ENCODE measurements around the gene PARVA. TPM values are rescaled to one million over a fixed set of nuclear protein-coding genes. Genes with fewer than 3 reads are reported as not detected.
A peak's percentile ranks its signal among the peaks of the same experiment; 100 is the strongest.

The PARVA gene
- total RNA-seq, 1 experiment from 2014 or later = 18.1 TPM

DNA sequence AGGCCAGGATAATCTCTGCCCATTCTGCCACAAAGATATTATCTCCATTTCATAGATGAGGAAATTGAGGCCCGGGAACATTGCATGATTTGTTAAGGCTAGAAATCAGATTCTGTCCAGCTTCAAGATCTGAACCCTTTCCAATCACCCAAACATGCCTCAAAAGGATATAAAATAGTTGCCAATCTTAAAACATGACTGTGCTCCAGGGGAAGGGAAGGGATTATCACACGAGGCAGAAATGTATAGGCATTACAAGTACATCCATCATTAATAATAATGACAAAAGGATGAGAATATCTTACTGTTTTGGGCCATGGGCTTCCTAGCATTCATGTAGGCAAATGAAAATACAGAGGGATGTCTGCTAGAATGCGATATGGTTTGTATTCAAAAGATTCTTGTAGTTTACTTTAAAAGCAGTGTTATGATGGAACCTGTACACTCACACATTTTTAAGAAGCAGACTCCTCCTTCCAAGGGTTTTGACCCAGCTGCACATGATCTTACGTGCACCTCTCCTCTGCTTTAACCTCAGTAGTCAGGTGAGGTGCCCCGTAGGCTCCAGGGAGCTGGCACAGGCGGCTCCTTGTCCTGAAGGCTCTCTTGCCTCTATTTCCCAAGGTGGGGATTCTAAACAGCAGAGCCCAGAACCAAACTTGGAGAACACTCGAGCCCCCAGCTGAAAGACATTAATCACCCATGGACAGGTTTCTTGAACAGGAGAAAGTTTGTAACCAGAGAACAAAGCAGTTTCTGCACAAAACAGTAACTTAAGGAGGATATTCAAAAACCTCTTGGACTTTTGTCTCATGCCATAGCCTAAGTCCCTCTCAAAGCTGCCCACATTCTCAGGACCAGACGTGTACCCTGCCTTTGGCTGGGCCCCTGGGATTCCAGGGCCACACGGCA lies 36.0 kb downstream of the PARVA start:
- no peak overlapping the region for H3K9ac ChIP-seq (ENCODE audit: extremely low read depth, insufficient read length, low read length)
- no peak overlapping the region for H3K23ac ChIP-seq (ENCODE audit: insufficient read length, low read depth, low read length)
- DNase-seq = no peak
- H3K18ac ChIP-seq (ENCODE audit: insufficient read length, low read depth, low read length) = no peak overlapping the region
- H2AFZ ChIP-seq (ENCODE audit: low read length) = no peak overlapping the region
- no peaks in the 10 kb centered on the region for H3K79me2 ChIP-seq (ENCODE audit: insufficient read depth, low read length)
- H2BK20ac ChIP-seq (ENCODE audit: low read depth, low read length, poor library complexity, severe bottlenecking) = no peak overlapping the region
- no peak overlapping the region for H2BK15ac ChIP-seq (ENCODE audit: low read depth, low read length)
- Mint-ChIP-seq H3K36me3 (ENCODE audit: insufficient read depth in 1 of 3, low read depth in 3 of 3) (no peaks in the 10 kb centered on the region), H3K4me3 (no peak overlapping the region), H3K9me3 (no peaks in the 10 kb centered on the region), H3K27ac (peak overlapping the region in 2 of 3 experiments; percentile 40 to 89; a peak in 2 of 7 replicates), H3K4me1 (peaks cover 27 to 49% of the 10 kb centered on the region in 2 experiments), H3K27me3 (ENCODE audit: low read depth) (no peaks in the 10 kb centered on the region)
- H3K4me1 ChIP-seq (ENCODE audit: insufficient read depth, low read length) = peaks cover 5% of the 10 kb centered on the region; the same call in 1 of the 2 replicates
- H3K56ac ChIP-seq (ENCODE audit: insufficient read length, low read depth, low read length) = no peak overlapping the region
- no peak overlapping the region for H3K4me2 ChIP-seq (ENCODE audit: insufficient read depth, insufficient read length, low read length)
- no CpG with 5 or more reads among the region's 9 CpGs for WGBS (ENCODE audit: extremely low coverage, insufficient read length, low lambda C conversion rate)
- H2BK120ac ChIP-seq (ENCODE audit: low read depth, low read length, poor library complexity, severe bottlenecking) = no peak overlapping the region
- no peaks in the 10 kb centered on the region for H3K27me3 ChIP-seq (ENCODE audit: insufficient read depth, low read length)
- H3K27ac ChIP-seq (ENCODE audit: insufficient read length, low read depth, low read length) = no peak overlapping the region
- no peak overlapping the region for H4K91ac ChIP-seq (ENCODE audit: insufficient read length, low read depth, low read length)
- no peak overlapping the region for H3K14ac ChIP-seq (ENCODE audit: insufficient read depth, low read length)
- H4K20me1 ChIP-seq (ENCODE audit: control insufficient read depth, insufficient read depth, insufficient read length) = no peaks in the 10 kb centered on the region
- no peaks in the 10 kb centered on the region for H3K9me3 ChIP-seq (ENCODE audit: control insufficient read depth, low read depth, low read length)
- H3K23me2 ChIP-seq (ENCODE audit: insufficient read length, low read depth, low read length, poor library complexity, severe bottlenecking) = no peaks in the 10 kb centered on the region
- no peak overlapping the region for H2AK5ac ChIP-seq (ENCODE audit: insufficient read length, low read length)
- H3K4ac ChIP-seq (ENCODE audit: low read depth, low read length) = no peak overlapping the region
- H2BK12ac ChIP-seq (ENCODE audit: insufficient read length, low read depth, low read length) = no peak overlapping the region
- H3T11ph ChIP-seq (ENCODE audit: low read length) = no peak overlapping the region
- H4K8ac ChIP-seq (replicated peaks; ENCODE audit: insufficient read length, low read depth, low read length) = no peak overlapping the region
- TF ChIP-seq, protein P1, sequence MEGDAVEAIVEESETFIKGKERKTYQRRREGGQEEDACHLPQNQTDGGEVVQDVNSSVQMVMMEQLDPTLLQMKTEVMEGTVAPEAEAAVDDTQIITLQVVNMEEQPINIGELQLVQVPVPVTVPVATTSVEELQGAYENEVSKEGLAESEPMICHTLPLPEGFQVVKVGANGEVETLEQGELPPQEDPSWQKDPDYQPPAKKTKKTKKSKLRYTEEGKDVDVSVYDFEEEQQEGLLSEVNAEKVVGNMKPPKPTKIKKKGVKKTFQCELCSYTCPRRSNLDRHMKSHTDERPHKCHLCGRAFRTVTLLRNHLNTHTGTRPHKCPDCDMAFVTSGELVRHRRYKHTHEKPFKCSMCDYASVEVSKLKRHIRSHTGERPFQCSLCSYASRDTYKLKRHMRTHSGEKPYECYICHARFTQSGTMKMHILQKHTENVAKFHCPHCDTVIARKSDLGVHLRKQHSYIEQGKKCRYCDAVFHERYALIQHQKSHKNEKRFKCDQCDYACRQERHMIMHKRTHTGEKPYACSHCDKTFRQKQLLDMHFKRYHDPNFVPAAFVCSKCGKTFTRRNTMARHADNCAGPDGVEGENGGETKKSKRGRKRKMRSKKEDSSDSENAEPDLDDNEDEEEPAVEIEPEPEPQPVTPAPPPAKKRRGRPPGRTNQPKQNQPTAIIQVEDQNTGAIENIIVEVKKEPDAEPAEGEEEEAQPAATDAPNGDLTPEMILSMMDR (conservative IDR thresholded peaks at IDR 0.05) = no peak
- no peak overlapping the region for H4K5ac ChIP-seq (ENCODE audit: insufficient read length, low read depth, low read length)
- no peaks in the 10 kb centered on the region for H3K79me1 ChIP-seq (ENCODE audit: insufficient read depth, low read depth, low read length, poor library complexity, severe bottlenecking)
- H2BK5ac ChIP-seq (ENCODE audit: insufficient read length, low read length) = no peak overlapping the region
